Fibroblast of the conjunctiva (primary cell): ENCODE measurements around the gene ARHGAP26.

Experiments
- DNase-seq: peaks from one replicate; pipeline ENCODE4 v3.0.0-alpha.2; 2010; ENCODE audit warnings: low read depth

ARHGAP26 gene

DNA sequence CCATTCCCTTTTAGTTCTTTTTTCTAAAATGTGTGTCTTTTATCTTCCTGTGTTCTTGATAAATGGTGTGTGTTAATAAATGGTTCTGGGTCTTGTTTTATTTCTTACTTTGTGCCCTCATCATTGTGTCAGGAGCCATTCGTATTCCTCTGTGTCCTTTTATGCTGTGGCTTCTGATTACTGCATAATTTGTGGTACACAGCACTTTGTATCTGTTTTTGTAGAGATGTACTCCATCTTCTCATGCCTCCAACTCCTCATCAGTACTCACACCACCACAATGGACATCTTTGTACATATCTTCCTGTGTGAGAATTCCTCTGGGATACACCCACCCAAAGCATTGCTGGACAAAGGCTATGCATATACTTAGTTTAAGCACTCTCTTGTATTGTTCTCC, 247.4 kb downstream of the ARHGAP26 start:
- no peak for DNase-seq

DNA sequence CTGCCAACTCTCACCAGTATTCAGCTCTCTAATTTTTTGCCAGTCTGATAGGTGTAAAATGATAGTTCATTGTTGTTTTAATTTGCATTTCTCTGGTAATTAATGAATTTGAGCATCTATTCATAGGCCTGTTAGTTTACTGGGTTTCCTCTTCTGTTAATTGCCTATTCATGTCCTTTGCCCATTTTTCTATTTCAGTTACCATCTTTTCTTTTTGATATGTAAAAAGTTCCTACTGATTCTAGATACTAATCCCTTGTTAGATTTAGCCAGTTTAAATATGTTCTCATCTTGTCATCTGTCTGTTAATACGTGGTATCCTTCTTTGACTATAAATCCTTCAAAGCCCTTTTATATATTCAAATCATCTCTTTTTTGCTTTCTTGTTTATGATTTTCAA, 247.8 kb downstream of the ARHGAP26 start:
- no peak for DNase-seq

DNA sequence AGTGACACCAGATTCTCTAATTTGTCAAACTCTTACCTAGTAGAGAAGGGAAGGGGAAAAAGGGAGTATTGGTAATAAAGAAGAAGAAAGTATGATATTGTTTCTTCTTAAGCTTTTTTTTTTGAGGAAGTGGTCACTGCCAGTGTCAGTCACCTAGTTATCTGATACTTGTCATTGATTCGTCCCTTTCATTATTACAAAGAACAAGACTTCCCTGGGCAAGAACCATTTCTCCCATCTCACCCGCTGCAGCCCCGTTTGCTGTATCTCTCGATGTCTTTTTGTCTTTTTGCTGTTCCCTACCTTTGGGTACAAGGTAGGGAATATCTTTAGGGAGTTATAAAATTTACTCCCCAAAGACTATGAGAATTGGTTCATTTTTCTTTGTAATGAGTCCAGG, 249.0 kb downstream of the ARHGAP26 start:
- DNase-seq = no peak

DNA sequence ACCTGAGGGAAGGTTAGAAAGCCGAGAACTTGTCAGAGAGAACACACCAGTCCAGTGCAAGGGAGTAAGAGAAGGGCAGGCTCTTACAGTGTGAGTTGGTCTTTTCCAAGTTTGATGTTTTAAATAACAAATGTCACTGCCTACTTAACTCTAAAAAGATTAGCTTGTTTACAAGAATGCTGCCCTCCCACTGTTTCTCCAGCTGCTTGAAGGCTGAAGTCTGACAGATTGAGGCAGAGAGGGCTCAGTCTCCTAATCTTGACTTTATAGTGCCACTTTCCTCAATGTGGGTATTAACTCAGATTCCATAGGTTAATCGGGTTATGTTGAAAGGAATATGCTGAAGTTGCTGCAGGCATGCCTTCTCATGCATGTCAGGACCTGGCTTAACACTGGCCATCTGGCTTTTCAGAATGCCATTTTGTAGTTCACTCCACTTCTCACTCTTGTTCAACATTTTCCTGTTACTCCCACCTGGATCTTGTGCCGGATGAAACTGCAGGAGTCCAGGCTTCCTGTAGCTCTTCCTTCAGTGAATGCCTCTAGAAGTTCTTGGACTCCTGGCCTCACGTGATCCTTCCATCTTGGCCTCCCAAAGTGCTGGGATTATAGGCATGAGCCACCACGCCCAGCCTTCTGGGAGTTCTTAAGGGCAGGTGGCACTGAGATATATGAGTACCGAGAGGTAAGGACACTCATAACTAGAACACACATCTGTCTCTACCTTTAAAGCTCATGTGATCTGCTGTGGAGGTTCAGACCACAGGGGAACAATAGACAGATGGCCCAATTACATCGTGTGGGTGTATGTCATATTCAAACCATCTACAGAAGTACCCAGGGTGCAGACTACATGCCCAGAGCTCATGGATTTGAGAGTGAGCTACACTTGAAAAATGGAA, 249.7 kb downstream of the ARHGAP26 start:
- no peak for DNase-seq

DNA sequence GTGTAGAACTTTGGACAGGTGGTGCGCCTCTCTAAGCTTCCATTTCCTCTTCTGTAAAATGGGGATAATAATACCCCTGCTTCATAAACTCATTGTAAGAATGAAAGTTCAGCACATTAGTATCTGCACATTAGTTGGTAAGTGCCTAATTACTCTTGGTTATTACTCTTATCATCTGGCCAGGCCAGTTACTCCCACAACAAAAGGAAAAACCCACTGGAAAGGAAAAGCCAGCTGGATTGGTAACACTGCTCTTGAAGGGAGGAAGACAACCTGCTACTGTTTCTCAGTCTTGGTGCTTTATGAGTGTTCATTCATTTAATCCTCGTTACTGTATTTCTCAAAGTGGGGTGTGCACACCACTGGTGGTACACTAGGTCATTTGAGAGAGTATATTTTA, 251.4 kb downstream of the ARHGAP26 start:
- no peak for DNase-seq

DNA sequence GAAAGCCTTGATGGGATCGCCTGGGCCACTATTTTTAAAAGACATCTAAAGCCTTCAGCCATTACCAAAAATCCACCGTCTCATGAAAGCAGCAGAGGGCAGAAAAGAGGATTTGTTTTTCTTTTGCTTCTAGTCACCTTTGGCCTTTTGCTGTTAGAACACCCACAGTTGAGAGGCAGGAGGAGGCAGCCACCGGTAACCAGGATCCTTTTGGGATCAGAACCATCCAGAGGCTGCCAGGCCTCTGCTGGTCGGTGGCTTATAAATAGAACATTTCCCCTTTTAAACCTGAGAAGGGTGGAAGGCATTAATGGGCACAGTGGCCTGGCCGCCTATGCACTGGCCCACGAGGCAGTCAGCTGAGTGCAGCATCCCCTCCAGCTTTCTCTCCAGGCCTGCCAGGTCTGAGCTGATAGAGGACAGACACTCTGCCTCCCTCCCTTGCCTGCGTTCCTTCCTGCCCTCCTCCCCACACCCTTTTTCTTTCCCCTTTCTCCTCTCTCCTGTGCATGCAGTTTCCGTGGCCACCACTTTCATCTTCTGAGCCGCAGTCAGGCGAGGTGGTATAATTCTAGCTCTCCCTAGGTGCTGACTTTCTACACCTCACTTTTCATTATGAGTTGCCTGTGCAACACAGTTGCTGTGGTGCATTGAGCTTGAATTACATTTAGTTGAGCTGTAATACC, 253.4 kb downstream of the ARHGAP26 start:
- no peak for DNase-seq

DNA sequence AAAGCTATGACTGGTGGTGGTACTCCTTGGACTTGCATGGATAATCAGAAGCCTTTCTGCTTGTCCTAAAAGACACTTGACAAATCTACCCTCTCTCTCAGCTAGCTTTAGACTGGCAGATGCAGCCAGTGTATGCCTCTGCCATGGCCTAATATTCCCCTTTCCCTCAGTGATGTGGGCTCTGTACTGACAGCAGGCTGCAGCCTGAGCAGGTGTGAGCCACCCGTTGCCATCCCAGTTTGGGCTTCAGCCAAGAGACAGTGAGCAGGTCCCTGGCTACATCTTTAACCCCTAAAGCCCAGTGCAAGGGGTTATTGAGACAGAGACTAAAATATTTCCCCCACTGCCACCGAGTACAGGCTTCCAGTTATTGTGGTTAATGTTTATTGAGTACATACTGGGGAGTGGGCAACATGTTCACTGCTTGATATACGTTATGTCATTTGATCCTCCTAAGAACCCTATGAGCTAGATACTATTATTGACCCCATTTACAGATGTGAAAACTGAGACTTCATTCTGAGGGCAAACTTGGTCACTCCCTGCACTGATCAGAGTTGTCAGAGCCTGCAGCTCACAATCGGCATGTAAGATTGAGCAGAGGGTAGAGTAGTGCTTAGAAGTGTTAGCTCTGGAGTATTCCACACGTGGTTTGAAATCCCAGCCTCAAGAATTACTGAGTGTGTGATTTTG, 254.2 kb downstream of the ARHGAP26 start:
- DNase-seq = no peak

DNA sequence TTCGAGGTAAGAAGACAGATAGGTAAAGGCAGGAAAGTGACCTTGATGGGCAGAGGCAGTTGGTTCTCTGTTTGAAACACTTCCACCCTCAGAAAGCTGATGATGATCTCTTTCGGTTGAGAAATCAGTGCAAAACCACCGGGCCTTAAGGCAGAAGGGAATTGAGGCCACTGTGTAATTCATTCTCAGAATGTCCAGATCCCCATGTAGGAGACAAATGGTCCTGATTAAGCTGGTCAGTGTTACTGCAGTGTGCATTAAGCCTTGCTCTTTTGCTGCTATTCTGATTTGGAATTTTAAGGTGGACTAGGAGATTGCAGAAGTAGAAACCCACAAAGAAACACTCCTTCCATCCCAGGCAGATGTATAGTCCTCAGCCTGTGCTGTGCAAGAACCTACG, 255.2 kb downstream of the ARHGAP26 start:
- DNase-seq = no peak

DNA sequence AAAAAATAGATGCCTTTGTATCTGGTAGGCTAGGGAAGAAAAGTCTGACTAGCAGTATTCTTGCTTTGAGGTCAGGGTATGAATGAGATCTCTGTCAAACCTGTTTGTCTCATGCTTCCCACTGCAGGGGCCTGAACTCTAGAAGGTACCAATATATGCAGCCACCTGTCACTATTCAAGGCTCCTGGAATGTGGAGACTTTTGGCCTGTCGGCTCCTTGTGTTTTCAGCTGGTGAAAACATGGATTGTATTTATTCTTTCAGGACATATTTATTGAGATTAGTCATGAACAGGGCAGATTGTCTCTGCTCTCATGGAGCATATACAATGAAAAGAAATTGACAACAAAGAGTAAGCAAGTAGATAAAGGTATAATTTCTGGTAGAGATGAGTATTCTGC, 255.8 kb downstream of the ARHGAP26 start:
- no peak for DNase-seq

DNA sequence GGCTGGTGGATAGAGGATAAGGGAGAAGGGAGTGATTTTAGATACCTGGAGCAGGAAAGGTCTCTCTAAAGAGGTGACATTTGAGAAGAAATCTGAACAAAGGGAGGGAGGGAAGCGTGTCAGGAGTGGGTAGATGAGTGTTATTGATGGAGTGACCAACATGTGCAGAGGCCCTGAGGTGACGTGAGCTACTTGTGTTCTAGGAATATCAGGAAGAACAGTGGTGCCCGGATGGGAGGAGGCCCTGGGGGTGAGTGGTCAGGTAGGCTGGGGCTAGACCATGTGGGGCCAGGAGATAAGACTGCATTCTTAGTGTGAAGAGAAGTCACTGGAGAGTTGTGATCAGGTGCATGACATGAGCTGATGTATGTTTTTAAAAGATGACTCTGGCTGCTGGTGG, 256.2 kb downstream of the ARHGAP26 start:
- DNase-seq = no peak

DNA sequence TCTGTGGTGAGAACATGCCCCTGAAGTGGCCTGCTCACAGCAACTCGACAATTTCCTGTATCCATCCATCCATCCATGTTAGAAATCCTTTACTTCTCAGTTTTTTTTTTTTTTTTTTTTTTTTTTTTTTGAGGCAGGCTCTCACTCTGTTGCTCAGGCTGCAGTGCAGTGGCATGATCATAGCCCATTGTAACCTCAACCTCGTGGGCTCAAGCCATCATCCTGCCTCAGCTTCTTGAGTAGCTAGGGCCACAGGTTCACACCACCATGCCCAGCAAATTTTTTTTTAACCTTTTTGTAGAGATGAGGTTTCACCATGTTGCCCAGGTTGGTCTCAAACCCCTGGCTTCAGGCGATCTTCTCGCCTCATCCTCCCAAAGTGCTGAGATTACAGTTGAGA, 259.1 kb downstream of the ARHGAP26 start:
- DNase-seq = no peak

DNA sequence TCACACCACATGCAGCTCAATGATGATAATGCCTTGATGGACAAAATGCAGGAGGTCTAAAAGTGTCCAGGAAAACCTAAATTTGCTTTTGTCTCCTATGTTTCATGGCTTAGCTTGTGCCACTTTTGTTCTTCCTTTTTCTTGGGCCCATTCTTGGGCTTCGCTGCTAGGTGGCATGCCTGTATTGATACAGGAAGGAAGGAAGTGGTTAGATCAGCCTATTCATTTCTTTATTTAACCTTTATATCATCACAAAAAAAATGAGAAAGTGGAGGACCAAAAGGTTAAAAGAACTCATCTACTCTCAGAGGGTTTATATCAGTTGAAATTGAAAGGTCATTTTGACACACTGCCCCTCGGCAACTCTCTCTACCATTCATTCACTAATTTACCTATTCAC, 260.2 kb downstream of the ARHGAP26 start:
- no peak for DNase-seq

DNA sequence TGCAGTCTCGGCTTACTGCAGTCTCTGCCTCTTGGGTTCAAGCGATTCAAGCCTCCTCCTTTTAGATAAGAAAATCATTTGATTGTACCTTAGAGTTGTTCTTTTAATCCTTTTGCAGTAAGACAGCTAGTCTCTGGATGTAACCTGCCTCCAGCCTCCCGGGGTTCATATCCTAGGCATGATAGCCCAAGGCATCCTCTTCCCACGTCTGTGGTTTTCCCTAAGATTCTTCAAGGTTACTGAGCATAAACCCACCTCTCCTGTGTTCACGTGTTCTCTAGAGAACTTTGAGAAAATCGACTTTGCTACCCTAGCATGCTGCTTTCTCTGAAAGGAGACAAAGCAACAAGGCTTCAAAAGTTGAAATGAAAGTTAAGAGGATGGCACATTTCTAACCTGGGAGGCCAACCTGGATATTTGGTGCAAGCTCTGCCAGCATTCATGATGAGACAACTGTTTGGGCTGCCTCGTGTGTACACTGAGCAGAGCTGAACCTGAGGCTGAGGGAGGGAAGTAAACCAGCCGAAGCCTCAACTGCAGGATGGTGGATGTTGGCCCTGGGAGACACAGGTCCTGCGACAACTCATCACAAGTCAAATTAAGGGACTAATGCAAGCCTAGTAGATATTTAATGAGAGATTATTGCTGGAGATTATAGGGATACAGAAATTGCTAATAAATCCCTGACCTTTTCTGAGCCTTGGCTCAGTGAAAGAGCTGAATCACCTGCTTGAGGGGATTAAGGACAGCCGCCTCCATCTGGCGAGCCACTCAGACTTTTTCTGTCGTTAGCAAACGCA, 261.8 kb downstream of the ARHGAP26 start:
- no peak for DNase-seq

DNA sequence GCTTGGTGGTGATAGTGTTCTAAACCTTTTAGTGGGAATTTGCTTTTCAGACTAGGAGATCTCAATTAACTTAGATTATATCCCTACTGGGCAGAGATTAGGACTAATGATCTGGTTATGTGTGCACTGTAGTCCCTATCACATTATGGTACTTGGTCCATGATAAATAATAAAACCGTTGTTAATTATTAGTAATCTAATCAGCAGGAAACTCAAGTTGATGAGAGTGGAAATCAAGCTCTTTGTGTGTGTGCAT, 262.3 kb downstream of the ARHGAP26 start:
- DNase-seq = no peak

DNA sequence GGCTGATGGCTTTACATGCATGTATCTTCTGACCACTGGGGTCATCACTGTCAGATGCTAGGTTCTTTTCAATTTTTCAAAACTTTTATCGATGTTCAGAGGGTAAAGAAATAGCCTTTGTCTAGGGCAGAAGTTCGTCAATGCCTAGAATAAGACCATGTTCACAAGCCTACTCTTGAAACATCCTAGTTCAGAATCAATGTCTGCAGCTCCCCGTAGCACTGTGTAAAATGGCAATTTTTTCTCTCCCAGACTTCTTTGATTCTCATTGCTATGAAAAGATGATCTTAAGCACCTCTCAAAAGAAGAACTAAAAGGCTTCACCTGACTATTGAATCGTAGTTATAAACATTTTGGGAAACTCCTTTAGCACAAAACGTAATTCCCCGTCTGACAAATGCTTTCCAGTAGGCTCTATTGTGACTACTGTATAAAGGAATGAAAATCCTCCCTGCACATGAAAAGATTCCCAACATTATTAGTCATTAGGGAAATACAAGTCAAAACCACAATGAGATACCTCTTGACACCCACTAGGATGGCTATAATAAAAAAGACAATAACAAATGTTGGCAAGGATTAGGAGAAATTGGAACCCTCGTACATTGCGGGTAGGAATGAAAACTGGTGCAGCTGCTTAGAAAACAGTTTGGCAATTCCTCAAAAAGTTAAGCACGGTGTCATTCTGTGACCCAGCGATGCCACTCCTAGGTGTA, 263.5 kb downstream of the ARHGAP26 start:
- peak; percentile 36 for DNase-seq

DNA sequence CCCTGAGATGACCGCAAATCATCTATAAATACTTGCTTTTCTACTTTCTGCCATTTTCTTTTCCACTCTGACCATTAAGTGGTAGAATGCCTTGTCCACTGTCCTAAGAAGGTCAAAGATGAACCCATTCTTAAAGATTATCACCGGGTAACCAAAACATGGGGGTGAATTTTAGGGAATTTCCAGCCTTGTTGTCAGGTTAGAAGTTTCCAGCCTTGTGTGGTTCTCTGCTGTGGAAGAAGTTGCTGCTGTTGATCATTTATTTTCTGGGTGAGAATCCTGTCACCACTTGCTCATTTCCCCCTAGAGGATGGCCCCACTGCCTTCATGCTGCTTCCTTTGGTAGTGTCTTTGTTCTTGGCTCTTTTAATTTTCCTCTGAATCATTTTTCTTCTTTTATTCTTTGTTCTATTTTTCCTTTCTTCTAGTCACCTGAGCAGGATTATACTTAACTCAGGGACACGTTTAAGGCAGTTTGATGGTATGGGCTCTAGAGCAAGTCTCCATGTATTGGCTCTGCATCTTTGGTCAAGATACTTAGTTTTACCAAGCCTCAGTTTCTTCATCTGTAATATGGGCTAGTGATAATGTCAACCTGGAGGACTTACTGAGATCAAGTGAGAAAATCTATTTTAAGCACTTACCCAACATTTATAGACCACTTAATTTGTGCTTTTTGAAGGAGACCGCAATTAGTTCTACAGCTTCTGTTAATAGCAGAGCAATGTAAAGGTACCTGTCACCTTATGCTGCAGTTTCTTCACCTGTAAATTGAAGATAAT, 266.2 kb downstream of the ARHGAP26 start:
- DNase-seq = no peak

DNA sequence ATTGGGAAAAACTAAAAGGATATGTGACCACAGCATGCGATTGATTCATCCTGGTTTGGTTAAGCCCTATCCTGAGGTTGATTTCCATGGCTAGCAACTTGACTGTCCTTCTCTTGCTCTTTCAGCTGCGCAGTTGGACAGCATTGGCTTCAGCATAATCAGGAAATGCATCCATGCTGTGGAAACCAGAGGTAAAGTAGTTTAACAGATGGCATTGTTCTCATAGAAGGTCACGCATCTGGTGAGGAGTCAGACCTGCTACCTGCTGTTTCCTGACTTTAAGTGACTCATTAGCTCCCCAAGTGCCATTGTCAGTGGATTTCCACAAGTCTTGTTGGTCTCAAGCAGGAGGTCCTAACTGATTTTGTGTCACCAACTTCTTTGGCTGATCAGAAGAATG, 266.9 kb downstream of the ARHGAP26 start:
- no peak for DNase-seq

DNA sequence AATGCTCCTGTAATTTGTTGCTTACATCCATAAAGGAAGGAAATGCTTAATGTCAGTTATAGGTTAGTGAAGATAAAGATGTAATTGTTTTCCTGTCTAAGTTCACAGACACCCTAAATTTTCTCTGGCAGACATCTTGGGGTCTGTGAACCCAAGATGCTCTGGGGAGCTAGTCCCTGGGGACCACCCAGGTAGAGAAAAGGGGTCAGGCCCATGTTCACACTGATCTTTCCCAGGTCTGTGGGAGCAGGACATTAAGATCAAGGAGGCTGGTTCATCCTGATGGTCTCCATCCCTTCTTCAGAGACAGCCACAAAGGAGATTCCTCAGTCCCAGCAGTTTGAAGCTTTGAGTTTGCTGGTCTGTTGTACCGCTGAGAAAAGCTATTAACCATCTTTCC, 267.5 kb downstream of the ARHGAP26 start:
- DNase-seq = no peak

DNA sequence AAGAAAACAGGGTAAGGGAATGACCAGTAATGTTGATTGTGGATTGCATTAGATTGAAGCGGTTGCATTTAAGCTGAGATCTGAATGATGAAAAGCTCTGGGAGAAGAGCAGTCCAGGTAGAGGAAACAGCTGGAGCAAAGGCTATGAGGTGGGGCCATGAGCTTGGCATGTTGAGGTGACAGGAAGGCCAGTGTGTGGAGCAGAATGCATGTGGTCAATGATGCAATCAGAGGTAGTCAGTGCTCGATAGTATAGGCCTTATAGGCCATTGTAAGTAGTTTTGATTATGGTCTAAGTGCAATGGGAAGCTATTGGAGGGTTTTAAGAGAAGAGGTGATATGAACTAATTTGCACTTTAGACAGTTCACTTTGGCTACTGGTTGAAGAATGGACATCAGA, 270.4 kb downstream of the ARHGAP26 start:
- no peak for DNase-seq

DNA sequence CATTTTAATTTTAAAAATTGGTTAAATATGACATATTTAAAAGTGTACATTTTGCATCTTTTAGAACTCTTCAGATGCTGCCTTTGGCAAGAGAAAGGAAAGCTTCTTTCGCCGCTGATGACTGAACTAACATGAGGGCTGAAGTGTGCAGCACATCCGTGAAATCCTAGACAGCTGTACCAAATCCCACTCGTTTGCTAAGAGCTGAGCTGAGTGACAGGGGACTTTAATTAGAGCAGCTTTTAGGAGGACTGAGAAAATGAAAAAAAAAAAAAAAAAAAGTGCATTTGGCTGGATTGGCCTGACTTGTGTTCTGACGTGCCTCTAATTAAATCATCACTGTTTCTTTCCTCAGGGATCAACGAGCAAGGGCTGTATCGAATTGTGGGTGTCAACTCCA, 271.3 kb downstream of the ARHGAP26 start:
- no peak for DNase-seq
